HG02938 (cell line): Measurements from ENCODE around the gene PROM1.

Experiments
- ATAC-seq: cut with Tn5 transposase; IDR thresholded peaks from one replicate; pipeline ENCODE4 v1.9.1; 2021; ENCODE audit warnings: mild to moderate bottlenecking, moderate library complexity; ENCODE audit not compliant: unreplicated experiment

The PROM1 gene

GRCh38 chr4:16109256-16109655 is 25.4 kb upstream of the PROM1 start:
- no peak for ATAC-seq

GRCh38 chr4:16106956-16107355 is 23.1 kb upstream of the PROM1 start:
- ATAC-seq: no peak

DNA sequence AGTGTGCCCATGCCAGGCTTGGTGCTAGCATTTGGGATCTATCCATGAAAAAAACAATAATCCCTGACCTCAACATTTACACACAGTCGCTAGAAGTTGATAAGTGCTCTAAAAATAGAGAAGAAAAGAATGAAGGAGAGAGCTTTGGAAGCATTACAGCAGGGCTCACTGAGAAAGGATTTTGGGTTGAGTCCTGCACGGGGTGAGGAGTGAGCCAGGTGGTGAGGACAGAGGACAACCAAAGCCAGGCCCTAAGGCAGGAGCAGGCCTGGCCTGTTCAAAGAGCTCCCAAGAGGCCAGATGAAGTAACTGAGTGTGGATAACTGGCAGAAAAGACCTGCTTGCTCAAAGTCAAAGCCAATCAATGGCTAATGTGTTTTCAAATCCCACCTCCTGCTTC is 20.7 kb upstream of the PROM1 start:
- ATAC-seq: no peak

DNA sequence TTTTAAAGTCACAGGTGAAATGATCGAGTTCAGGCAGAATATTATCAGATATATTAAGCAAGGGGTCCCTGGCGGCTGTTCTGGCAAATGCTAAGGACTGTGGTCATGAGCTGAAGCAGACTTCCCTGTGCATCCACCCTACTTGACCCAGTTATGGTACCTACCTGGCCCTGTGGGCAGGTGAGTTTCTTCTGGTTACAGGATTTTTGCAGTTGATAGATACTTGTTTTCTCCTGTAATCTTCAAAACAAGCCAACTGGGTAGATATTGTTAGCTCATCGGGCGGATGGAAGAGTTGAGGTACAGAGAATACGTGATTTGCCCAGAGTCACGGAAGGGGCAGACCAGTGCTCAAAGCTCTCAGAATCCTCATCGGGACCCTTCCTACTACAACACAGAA is 18.5 kb upstream of the PROM1 start:
- no peak for ATAC-seq

DNA sequence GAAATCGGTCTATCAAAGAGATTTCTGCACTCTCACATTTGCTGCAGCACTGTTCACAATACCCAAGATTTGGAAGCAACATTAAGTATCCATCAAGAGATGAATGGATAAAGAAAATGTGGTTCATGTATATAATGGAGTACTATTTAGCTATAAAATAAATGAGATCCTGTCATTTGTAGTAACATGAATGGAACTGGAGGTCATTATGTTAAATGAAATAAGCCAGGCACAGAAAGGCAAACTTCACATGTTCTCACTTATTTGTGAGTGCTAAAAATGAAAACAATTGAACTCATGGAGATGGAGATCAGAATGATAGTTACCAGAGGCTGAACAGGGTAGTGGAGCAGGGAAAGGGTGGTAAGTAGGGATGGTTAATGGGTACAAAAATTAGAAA is 17.0 kb upstream of the PROM1 start:
- ATAC-seq: no peak

DNA sequence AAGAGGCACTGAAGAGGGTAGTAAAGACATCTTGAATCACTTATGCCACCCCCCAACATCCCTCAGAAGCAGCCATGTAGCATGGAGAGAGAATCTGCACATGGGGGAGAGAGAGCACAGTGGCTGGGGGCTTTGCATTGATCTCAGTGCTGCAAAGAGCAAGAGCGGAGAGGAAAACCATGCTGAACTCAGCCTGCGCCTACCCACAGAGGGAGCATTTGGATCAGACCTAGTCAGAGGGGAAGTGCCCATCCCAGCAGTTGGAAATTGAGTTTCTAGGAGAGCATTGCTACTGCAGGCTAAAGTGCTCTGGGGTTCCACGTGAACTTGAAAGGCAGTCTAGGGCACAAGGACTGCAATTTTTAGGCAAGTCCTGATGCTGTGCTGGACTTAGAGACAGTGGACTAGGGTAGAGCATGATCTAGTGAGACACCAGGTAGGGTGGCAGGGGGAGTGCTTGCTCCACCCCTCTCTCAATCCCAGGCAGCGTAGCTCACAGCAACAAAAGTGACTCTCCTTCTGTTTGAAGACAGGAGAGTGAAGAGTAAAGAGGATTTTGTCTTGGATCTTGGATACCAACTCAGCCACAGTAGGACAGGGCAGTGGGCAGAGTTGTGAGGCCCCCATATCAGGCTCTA is 9.0 kb upstream of the PROM1 start:
- no peak for ATAC-seq

GRCh38 chr4:16090096-16090705 is 6.4 kb upstream of the PROM1 start:
- no peak for ATAC-seq

DNA sequence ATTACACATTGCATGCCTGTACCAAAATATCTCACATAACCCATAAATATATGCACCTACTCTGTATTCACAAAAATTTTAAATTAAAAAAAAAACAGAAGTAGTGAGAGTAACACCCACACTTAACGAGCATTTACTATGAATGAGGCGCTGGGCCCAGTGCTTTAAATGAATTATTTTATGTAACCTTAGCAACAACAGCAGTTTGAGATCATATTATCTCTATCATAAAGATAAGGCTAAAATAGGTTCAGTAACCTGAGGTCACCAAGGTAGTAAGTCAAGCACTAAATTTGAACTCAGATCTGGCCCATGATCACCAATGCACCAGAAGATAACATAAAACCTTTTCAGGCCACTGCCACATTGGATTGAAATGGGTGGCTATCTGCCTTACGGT is 5.3 kb upstream of the PROM1 start:
- ATAC-seq: no peak

DNA sequence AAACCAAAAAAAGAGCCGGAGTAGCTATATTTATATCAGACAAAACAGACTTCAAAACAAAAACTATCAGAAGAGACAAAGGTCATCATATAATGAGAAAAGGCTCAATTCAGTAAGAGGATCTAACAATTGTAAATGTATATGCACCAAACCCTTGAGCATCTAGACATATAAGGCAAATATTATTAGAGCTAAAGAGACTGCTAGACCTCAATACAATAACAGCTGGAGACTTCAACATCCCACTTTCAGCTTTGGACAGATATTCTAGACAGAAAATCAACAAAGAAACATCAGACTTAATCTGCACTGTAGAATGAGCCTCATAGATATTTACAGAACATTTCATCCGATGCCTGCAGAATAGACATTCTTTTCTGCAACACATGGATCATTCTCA is 4.8 kb upstream of the PROM1 start:
- no peak for ATAC-seq

- ATAC-seq: peak; percentile 62
Measured at GRCh38 chr4:16085822-16086221, 2.0 kb upstream of the PROM1 start.

DNA sequence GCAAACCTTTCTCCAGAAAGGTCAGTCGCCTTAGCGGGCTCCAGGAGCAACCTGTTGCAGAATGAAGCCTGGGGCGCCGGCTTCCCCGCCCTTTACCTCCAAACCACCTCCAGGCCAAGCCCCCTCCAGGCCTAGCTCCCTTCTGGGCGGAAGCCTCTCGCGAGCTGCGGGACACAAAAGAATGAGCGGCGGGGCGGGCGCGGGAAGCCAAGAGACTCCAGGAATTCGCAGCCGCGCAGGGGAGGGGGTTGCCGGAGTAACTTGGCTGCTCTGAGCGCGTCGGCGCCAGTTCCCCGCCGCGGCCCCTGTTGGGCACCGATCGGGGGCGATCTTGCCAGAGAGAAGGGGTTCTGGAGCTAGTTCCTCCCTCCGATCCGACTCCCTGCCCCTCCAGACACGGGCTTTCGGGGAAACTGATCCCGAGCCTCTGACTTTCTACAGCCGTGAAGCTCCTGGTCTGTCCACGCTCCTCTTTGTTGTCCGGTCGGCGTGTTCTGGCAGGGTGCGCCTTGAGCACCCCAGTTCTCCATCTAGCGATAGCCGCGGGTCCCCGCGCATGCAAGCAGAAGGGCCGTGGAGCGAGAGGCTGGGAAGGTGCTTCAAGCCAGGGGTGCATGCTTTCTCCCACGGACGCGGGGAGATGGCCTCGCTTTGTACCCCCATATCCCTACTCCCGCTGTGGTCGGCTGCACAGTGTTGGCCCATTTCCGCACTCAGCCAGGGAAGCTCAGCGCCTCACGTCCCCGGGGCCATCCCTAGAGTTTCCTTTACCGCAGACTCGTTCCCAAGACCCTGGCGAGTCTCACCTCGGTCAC is 1.2 kb downstream of the PROM1 start:
- no peak for ATAC-seq

- no peak for ATAC-seq
Measured at GRCh38 chr4:16082041-16082425, 1.8 kb downstream of the PROM1 start.

GRCh38 chr4:16079046-16079445 is 4.8 kb downstream of the PROM1 start:
- ATAC-seq: peak; percentile 75

DNA sequence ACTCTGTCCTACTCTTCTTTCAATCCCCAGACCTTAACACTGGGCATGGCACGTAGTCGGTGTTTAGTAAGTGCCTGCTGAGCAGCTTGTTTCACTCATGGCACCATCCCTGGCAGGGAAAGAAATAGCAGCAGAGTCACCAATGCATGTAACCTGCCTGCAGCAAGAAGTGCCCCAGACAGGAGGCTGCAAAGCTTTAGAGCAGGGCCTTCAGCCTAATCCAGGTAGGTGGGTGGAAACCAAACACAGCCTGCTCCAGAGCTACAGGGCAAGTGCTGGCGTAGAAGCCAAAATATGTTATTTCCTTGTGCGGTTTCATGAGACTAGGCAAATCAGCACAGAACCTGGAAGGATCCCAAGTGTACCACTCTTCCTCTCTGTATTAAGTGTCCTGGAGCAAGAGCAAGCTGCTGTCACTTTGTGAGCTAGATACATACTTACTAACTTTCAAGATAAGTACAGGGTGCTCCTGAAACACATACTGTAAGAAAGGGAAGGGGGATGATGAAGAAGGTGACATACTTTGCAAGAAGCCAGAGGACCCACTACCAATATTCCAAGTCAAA is 5.5 kb downstream of the PROM1 start:
- ATAC-seq: no peak

GRCh38 chr4:16077786-16078185 is 6.0 kb downstream of the PROM1 start:
- ATAC-seq: no peak

GRCh38 chr4:16075975-16076757 is 7.7 kb downstream of the PROM1 start:
- ATAC-seq: no peak

GRCh38 chr4:16075061-16075460 is 8.8 kb downstream of the PROM1 start:
- no peak for ATAC-seq

DNA sequence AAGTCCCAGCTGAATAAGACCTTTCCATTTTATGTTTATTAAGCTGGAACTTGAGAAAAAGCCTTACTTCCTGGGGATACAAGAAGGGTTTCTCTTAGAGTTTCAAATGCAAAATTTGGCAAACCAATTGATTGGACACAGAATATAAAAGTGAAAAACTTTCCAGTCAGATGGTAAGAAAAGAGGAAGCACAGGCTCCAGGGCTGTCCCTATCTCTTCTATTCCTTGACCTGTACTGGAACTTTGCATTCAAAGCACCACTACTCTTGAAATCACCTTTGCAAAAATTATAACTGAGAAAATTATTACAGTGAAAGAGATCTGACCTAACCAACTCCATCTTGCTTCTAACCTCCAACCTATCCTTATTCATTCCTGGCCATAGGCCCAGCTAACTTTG is 11.7 kb downstream of the PROM1 start:
- no peak for ATAC-seq

- ATAC-seq: no peak
Measured at GRCh38 chr4:16070203-16070602, 13.6 kb downstream of the PROM1 start.

- ATAC-seq: no peak
Measured at GRCh38 chr4:16067515-16067914, 16.3 kb downstream of the PROM1 start.

- ATAC-seq: no peak
Measured at GRCh38 chr4:16066586-16067128, 17.2 kb downstream of the PROM1 start.
